Activated B cell treated with CpG ODN at 0.5 μM for 24 hours (primary cell): ENCODE results near the gene OSBPL3. TPM values are rescaled to one million over a fixed set of nuclear protein-coding genes. Genes with fewer than 3 reads are reported as not detected.

ENCODE experiments used
- ATAC-seq: fragments of 200-7000 bp; cut with Tn5 transposase; one replicate; pipeline ENCODE4 v1.10.0; 2021; ENCODE audit warnings: low read depth, mild to moderate bottlenecking, moderate library complexity
- CTCF ChIA-PET: fragments of 350-600 bp; sonication (Branson Sonifier 250); formaldehyde crosslinking; loops from one replicate; lab custom pipeline; 2021; ENCODE audit warnings: antibody characterized with exemption; lab: Charles Lee
- POLR2A ChIA-PET: fragments of 350-600 bp; sonication (Branson Sonifier 250); formaldehyde crosslinking; loops from one replicate; lab custom pipeline; 2021; ENCODE audit warnings: antibody characterized with exemption; lab: Charles Lee
- DNase-seq: peaks from one replicate; pipeline ENCODE4 v3.0.0; 2022
- H3K27ac Mint-ChIP-seq: one replicate; pipeline ENCODE4 v1.8.0; 2020; ENCODE audit warnings: mixed read lengths
- H3K27me3 Mint-ChIP-seq: one replicate; pipeline ENCODE4 v1.8.0; 2021; ENCODE audit warnings: mixed read lengths
- H3K36me3 Mint-ChIP-seq: one replicate; pipeline ENCODE4 v1.8.0; 2021; ENCODE audit warnings: low read depth, mixed read lengths
- H3K4me1 Mint-ChIP-seq: one replicate; pipeline ENCODE4 v1.8.0; 2021; ENCODE audit warnings: mixed read lengths
- H3K4me3 Mint-ChIP-seq: one replicate; pipeline ENCODE4 v1.8.0; 2020; ENCODE audit warnings: mild to moderate bottlenecking, mixed read lengths
- H3K9me3 Mint-ChIP-seq: one replicate; pipeline ENCODE4 v1.8.0; 2020; ENCODE audit warnings: mixed read lengths
- intact Hi-C: fragments of 100-400 bp; cut with micrococcal nuclease; formaldehyde crosslinking; loops from one replicate; pipeline ENCODE4 v1.15.1; 2024
- total RNA-seq: library from RNA; stranded (reverse); gene quantifications from 2 replicates; pipeline ENCODE4 v1.2.3, GENCODE V29; 2022
- TF ChIP-seq, protein P1 (sequence below): fragments of 200-600 bp; IDR thresholded peaks from one replicate; pipeline ENCODE4 v1.8.0; 2022; ENCODE audit warnings: antibody characterized with exemption, mild to moderate bottlenecking

The OSBPL3 gene
- total RNA-seq, 1 donor from 2014 or later: 33.3 TPM

DNA sequence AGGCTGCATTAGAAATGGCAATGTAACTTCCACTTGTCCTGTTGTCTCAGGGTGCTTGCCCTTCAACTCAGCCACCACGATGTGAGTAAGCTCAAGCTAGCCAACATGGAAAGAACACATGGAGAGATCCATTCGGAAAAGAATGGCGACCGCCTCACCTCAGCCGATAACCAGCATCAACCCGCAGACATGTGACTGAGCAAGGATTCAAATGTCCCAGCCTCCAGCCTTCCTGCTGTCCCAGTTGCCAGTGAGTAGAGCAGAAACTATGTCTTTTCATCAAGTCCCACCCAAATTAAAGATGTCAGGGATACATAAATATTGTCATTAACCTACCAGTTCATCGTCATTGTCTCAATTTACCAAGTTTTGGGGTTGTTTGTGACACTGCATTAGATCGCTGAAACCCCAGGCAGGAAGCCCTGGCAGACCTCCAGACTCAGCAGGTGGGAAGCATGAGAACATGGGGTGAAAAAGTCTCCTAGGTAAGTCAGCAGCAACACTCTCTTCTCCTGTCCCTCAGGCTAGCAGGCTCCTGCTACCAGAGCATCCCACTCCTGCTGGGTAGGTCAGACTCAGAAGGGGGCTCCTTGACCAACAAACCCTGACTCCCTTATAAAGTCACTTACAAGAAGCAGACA is 67.0 kb downstream of the OSBPL3 start:
- TF ChIP-seq, protein P1, sequence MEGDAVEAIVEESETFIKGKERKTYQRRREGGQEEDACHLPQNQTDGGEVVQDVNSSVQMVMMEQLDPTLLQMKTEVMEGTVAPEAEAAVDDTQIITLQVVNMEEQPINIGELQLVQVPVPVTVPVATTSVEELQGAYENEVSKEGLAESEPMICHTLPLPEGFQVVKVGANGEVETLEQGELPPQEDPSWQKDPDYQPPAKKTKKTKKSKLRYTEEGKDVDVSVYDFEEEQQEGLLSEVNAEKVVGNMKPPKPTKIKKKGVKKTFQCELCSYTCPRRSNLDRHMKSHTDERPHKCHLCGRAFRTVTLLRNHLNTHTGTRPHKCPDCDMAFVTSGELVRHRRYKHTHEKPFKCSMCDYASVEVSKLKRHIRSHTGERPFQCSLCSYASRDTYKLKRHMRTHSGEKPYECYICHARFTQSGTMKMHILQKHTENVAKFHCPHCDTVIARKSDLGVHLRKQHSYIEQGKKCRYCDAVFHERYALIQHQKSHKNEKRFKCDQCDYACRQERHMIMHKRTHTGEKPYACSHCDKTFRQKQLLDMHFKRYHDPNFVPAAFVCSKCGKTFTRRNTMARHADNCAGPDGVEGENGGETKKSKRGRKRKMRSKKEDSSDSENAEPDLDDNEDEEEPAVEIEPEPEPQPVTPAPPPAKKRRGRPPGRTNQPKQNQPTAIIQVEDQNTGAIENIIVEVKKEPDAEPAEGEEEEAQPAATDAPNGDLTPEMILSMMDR: no peak
- Mint-ChIP-seq H3K27me3 (no peaks in the 10 kb centered on the region), H3K9me3 (no peaks in the 10 kb centered on the region), H3K36me3 (no peaks in the 10 kb centered on the region), H3K4me1 (peaks cover 71% of the 10 kb centered on the region), H3K27ac (no peak overlapping the region), H3K4me3 (no peak overlapping the region)
- ATAC-seq (no peak), DNase-seq (no peak)
- POLR2A ChIA-PET: interaction anchor here (0.5 to 1.1 kb wide), 2 partner anchors 33 to 92 kb away, joined by 3 read pairs; no protein-coding TSS in a partner anchor
- intact Hi-C loops: loop anchor here (5.0 kb wide), 1 partner anchor 36 kb away; no protein-coding TSS in a partner anchor
- CTCF ChIA-PET: interaction anchor here (2.4 kb wide), 1 partner anchor 92 kb away, joined by 6 read pairs; no protein-coding TSS in a partner anchor

DNA sequence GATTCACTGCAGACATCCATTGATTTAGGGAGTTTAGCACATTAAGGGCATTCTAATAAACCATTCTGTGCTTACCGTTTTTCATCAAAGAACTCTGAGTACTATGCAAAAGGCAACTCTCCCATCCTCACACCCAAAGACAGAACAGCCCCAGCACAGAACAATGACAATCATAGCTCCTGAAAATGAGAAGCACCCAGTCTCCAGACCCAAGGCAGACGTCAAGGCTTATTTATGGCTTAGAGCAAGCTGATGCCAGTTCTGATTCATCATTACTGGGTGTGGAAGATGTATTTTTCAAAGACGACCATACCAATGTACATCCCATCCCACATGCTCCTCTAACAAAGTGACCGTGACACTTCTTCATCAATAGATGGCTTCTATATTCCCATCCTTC is 67.6 kb downstream of the OSBPL3 start:
- DNase-seq (no peak), ATAC-seq (no peak)
- intact Hi-C loops: loop anchor here (5.0 kb wide), 1 partner anchor 35 kb away; no protein-coding TSS in a partner anchor
- Mint-ChIP-seq H3K4me1 (peaks cover 65% of the 10 kb centered on the region), H3K27ac (no peak overlapping the region), H3K36me3 (no peaks in the 10 kb centered on the region), H3K9me3 (no peaks in the 10 kb centered on the region), H3K4me3 (no peak overlapping the region), H3K27me3 (no peaks in the 10 kb centered on the region)
- ChIA-PET POLR2A (interaction anchor here (1.5 kb wide), 1 partner anchor 67 kb away, joined by 3 read pairs; no protein-coding TSS in a partner anchor), CTCF (no interaction called here)
- TF ChIP-seq, protein P1: no peak

DNA sequence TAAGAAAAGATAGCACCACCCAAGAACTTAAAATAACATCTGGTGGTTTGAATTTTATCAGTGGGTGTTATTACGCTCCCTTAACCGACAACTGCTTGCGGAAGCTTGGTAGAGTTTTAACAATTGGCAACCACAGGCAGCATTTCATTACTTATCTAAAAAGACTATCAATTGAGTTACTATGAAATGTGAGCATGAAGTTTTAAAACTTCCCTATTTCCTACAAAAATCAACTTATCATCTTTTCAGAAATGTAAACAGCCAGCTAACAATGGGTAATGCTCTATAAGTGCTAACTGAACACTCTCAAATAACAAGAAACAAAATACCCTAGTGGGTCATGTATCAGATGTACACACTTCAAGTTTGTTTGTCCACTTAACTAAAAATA is 68.8 kb downstream of the OSBPL3 start:
- ChIA-PET POLR2A (interaction anchor here (1.2 to 1.5 kb wide), 2 partner anchors 52 to 68 kb away, joined by 3 read pairs; no protein-coding TSS in a partner anchor), CTCF (no interaction called here)
- Mint-ChIP-seq H3K9me3 (no peaks in the 10 kb centered on the region), H3K4me3 (peak overlapping the region; percentile 11), H3K36me3 (no peaks in the 10 kb centered on the region), H3K4me1 (peaks cover 56% of the 10 kb centered on the region), H3K27ac (peak overlapping the region; percentile 0), H3K27me3 (no peaks in the 10 kb centered on the region)
- intact Hi-C loops: loop anchor here (1.0 to 5.0 kb wide), 5 partner anchors 13 to 90 kb away; partner anchors contain the start of gene OSBPL3
- DNase-seq: no peak
- ATAC-seq: peak; percentile 66
- TF ChIP-seq, protein P1: no peak

DNA sequence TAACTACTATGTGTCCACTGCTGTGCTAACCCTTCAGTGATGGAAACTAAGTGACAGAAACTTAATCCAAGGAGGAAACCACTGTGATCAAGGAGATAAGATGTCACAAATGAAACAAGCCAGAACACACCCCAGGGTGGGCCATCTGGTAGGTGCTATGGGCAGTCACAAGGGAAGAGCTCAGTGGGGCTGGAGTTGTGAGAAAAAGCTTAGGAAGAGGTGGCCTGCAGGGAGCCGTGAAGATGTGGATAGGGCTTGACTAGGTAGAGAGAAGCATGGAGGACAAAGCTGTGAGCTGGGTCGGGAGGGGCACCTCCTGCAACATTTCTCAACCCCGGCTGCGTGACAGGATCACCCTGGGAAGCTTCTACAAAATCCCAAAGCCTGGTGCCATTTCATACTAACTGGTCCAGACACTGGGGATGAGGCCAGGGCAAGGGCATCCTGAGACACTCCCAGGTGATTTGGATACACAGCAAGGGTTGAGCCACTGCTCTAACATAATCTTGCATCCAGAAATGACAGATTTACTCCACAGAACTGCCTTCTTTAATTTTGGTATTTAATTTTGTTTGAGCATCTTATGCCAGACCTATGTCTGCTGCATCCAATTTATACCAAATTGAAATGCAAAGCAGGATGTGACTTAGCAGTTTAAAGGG is 69.3 kb downstream of the OSBPL3 start:
- ChIA-PET CTCF (no interaction called here), POLR2A (interaction anchor here (1.2 kb wide), 1 partner anchor 53 kb away, joined by 3 read pairs; no protein-coding TSS in a partner anchor)
- Mint-ChIP-seq H3K27me3 (no peaks in the 10 kb centered on the region), H3K4me3 (peak overlapping the region; percentile 11), H3K9me3 (no peaks in the 10 kb centered on the region), H3K4me1 (peaks cover 53% of the 10 kb centered on the region), H3K36me3 (no peaks in the 10 kb centered on the region), H3K27ac (peak overlapping the region; percentile 12)
- intact Hi-C loops: loop anchor here (1.0 to 5.0 kb wide), 5 partner anchors 14 to 90 kb away; partner anchors contain the start of gene OSBPL3
- TF ChIP-seq, protein P1: no peak
- no peak for ATAC-seq
- DNase-seq: no peak

DNA sequence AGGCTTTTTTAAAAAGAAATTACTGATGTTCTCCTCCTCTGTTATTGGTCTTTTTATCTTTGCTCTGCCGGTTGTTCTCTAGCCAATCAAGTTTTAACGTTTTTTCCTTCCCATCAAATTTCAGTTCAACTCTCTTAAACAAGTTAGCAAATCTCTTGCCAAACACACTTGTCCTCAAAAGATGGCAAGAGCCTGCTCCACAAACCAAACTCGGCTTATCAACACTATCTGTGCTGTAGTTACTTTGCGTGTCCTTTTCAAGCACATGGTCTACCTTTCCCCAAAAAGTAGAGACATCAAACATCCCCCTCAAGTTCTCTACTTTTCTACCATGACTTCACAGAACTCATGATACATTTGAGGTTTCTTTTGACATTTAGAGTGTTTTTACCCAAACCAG is 71.3 kb downstream of the OSBPL3 start:
- no peak for ATAC-seq
- no peaks in the 10 kb centered on the region for H3K27me3 Mint-ChIP-seq
- no peaks in the 10 kb centered on the region for H3K9me3 Mint-ChIP-seq
- DNase-seq: no peak
- ChIA-PET CTCF (no interaction called here), POLR2A (no interaction called here)
- no peak overlapping the region for H3K4me3 Mint-ChIP-seq
- no peaks in the 10 kb centered on the region for H3K36me3 Mint-ChIP-seq
- peaks cover 42% of the 10 kb centered on the region for H3K4me1 Mint-ChIP-seq
- intact Hi-C loops: no loop called here
- no peak overlapping the region for H3K27ac Mint-ChIP-seq
- TF ChIP-seq, protein P1: no peak
